Neural progenitor cell (in vitro differentiated cells): ENCODE measurements around the gene HDAC11. TPM values are rescaled to one million over a fixed set of nuclear protein-coding genes. Genes with fewer than 3 reads are reported as not detected.
A peak's percentile ranks its signal among the peaks of the same experiment; 100 is the strongest.

Source experiments
- DNase-seq: peaks from one replicate; pipeline ENCODE4 v3.0.0-alpha.2; 2016; ENCODE audit warnings: low spot score
- H2AFZ ChIP-seq: fragments of 200-600 bp; sonication (generic); replicated peaks from 2 replicates; pipeline ENCODE4 v1.6.1; 2016; ENCODE audit warnings: antibody characterized with exemption
- H3F3A ChIP-seq: fragments of 200-600 bp; sonication (generic); 2 replicates; pipeline ENCODE4 v1.6.1; 2016; ENCODE audit warnings: antibody characterized with exemption, low read depth
- H3K27ac ChIP-seq: fragments of 200-600 bp; sonication (generic); 2 replicates; pipeline ENCODE4 v1.5.1; 2016; ENCODE audit warnings: mild to moderate bottlenecking
- H3K27me3 ChIP-seq: fragments of 200-600 bp; sonication (generic); 2 replicates; pipeline ENCODE4 v1.6.1; 2016; ENCODE audit warnings: mild to moderate bottlenecking, moderate library complexity
- H3K36me3 ChIP-seq: fragments of 200-600 bp; sonication (generic); 2 replicates; pipeline ENCODE4 v1.5.1; 2016
- H3K4me1 ChIP-seq: fragments of 200-600 bp; sonication (generic); 2 replicates; pipeline ENCODE4 v1.6.1; 2016; ENCODE audit warnings: mixed run types
- H3K4me2 ChIP-seq: fragments of 200-600 bp; sonication (generic); 2 replicates; pipeline ENCODE4 v1.6.1; 2016
- H3K4me3 ChIP-seq: fragments of 200-600 bp; sonication (generic); 2 replicates; pipeline ENCODE4 v1.5.1; 2016
- H3K79me2 ChIP-seq: fragments of 200-600 bp; sonication (generic); 2 replicates; pipeline ENCODE4 v1.6.1; 2016; ENCODE audit warnings: low read depth
- H3K9ac ChIP-seq: fragments of 200-600 bp; sonication (generic); 2 replicates; pipeline ENCODE4 v1.6.1; 2016
- H3K9me3 ChIP-seq: fragments of 200-600 bp; sonication (generic); 2 replicates; pipeline ENCODE4 v1.5.1; 2016; ENCODE audit warnings: low read depth
- H4K20me1 ChIP-seq: fragments of 200-600 bp; sonication (generic); 2 replicates; pipeline ENCODE4 v1.6.1; 2016; ENCODE audit warnings: low read depth
- H3K27ac Mint-ChIP-seq: 3 replicates; pipeline ENCODE4 v1.8.0; 2021; ENCODE audit warnings: mixed read lengths
- H3K27me3 Mint-ChIP-seq: 2 replicates; pipeline ENCODE4 v1.8.0; 2022; ENCODE audit warnings: low read depth, mild to moderate bottlenecking, inconsistent platforms, moderate library complexity, mixed read lengths; ENCODE audit not compliant: insufficient read depth
- H3K36me3 Mint-ChIP-seq: 3 replicates; pipeline ENCODE4 v1.8.0; 2021; ENCODE audit warnings: mixed read lengths
- H3K4me1 Mint-ChIP-seq: 3 replicates; pipeline ENCODE4 v1.8.0; 2021; ENCODE audit warnings: mixed read lengths
- H3K4me3 Mint-ChIP-seq: 3 replicates; pipeline ENCODE4 v1.8.0; 2021; ENCODE audit warnings: mild to moderate bottlenecking, moderate library complexity, mixed read lengths
- H3K9me3 Mint-ChIP-seq: 3 replicates; pipeline ENCODE4 v1.8.0; 2020; ENCODE audit warnings: mixed read lengths
- CTCF ChIP-seq: fragments of 200-600 bp; sonication (generic); IDR thresholded peaks from 2 replicates; pipeline ENCODE4 v1.5.1; 2017; ENCODE audit warnings: antibody characterized with exemption, mild to moderate bottlenecking
- EZH2 ChIP-seq: fragments of 200-600 bp; sonication (generic); IDR thresholded peaks from 2 replicates; pipeline ENCODE4 v1.6.1; 2017; ENCODE audit warnings: antibody characterized with exemption, mild to moderate bottlenecking, moderate library complexity
- EZH2phosphoT487 ChIP-seq: fragments of 200-600 bp; sonication (generic); IDR thresholded peaks from 2 replicates; pipeline ENCODE4 v1.6.1; 2017; ENCODE audit warnings: antibody characterized with exemption
- total RNA-seq: library from RNA; depleted of rRNA; stranded (reverse); fragments of >200 nt; gene quantifications from 2 replicates; pipeline ENCODE4 v1.2.3, GENCODE V29; 2015; ENCODE audit warnings: low replicate concordance

HDAC11 gene
- total RNA-seq, 1 donor from 2014 or later, result 4.8 TPM

GRCh38 chr3:13466781-13467180 lies 13.3 kb upstream of the HDAC11 start:
- H3K4me1 Mint-ChIP-seq, result peaks cover 23% of the 10 kb centered on the region
- DNase-seq, result no peak
- H3K27ac Mint-ChIP-seq, result no peak overlapping the region
- Histone ChIP-seq H3K4me1 (no peaks in the 10 kb centered on the region), H3K9me3 (no peaks in the 10 kb centered on the region), H3K27me3 (peaks cover 8% of the 10 kb centered on the region), H3F3A (no peaks in the 10 kb centered on the region), H3K79me2 (no peaks in the 10 kb centered on the region), H3K4me2 (no peak overlapping the region), H3K36me3 (no peaks in the 10 kb centered on the region), H3K27ac (no peak overlapping the region), H3K4me3 (no peak overlapping the region), H4K20me1 (no peaks in the 10 kb centered on the region), H2AFZ (no peak overlapping the region), H3K9ac (no peak overlapping the region)
- no peak for TF ChIP-seq EZH2
- TF ChIP-seq EZH2phosphoT487, result no peak
- no peak for TF ChIP-seq CTCF
- H3K9me3 Mint-ChIP-seq, result no peaks in the 10 kb centered on the region
- no peaks in the 10 kb centered on the region for H3K36me3 Mint-ChIP-seq
- H3K4me3 Mint-ChIP-seq, result no peak overlapping the region
- peaks cover 5% of the 10 kb centered on the region for H3K27me3 Mint-ChIP-seq

GRCh38 chr3:13470894-13471574 lies 9.1 kb upstream of the HDAC11 start:
- no peak overlapping the region for H3K9ac ChIP-seq
- TF ChIP-seq EZH2 (no peak), CTCF (no peak), EZH2phosphoT487 (no peak)
- H4K20me1 ChIP-seq, result no peaks in the 10 kb centered on the region
- no peaks in the 10 kb centered on the region for H3F3A ChIP-seq
- H3K4me1 ChIP-seq, result no peaks in the 10 kb centered on the region
- H3K4me2 ChIP-seq, result no peak overlapping the region
- no peaks in the 10 kb centered on the region for H3K36me3 ChIP-seq
- H3K27me3 ChIP-seq, result peaks cover 8% of the 10 kb centered on the region
- H3K4me3 ChIP-seq, result no peak overlapping the region
- no peaks in the 10 kb centered on the region for H3K9me3 ChIP-seq
- H3K36me3 Mint-ChIP-seq, result no peaks in the 10 kb centered on the region
- H3K4me3 Mint-ChIP-seq, result no peak overlapping the region
- no peaks in the 10 kb centered on the region for H3K27me3 Mint-ChIP-seq
- H3K9me3 Mint-ChIP-seq, result no peaks in the 10 kb centered on the region
- H3K27ac Mint-ChIP-seq, result no peak overlapping the region
- H3K27ac ChIP-seq, result no peak overlapping the region
- H3K79me2 ChIP-seq, result no peaks in the 10 kb centered on the region
- peaks cover 30% of the 10 kb centered on the region for H3K4me1 Mint-ChIP-seq
- H2AFZ ChIP-seq, result peak overlapping the region; percentile 15
- no peak for DNase-seq

GRCh38 chr3:13472286-13472685 lies 7.8 kb upstream of the HDAC11 start:
- H3F3A ChIP-seq, result no peaks in the 10 kb centered on the region
- H2AFZ ChIP-seq, result no peak overlapping the region
- no peak overlapping the region for H3K27ac ChIP-seq
- H3K9ac ChIP-seq, result no peak overlapping the region
- H3K79me2 ChIP-seq, result no peaks in the 10 kb centered on the region
- no peak overlapping the region for H3K4me3 ChIP-seq
- peaks cover 8% of the 10 kb centered on the region for H3K27me3 ChIP-seq
- no peak for DNase-seq
- H3K9me3 ChIP-seq, result no peaks in the 10 kb centered on the region
- H3K36me3 ChIP-seq, result no peaks in the 10 kb centered on the region
- no peak overlapping the region for H3K27ac Mint-ChIP-seq
- no peak overlapping the region for H3K4me2 ChIP-seq
- no peak overlapping the region for H3K4me3 Mint-ChIP-seq
- TF ChIP-seq CTCF, result no peak
- no peak for TF ChIP-seq EZH2phosphoT487
- TF ChIP-seq EZH2, result no peak
- peaks cover 2% of the 10 kb centered on the region for H3K27me3 Mint-ChIP-seq
- no peaks in the 10 kb centered on the region for H3K36me3 Mint-ChIP-seq
- no peaks in the 10 kb centered on the region for H4K20me1 ChIP-seq
- no peaks in the 10 kb centered on the region for H3K9me3 Mint-ChIP-seq
- peaks cover 24% of the 10 kb centered on the region for H3K4me1 Mint-ChIP-seq
- no peaks in the 10 kb centered on the region for H3K4me1 ChIP-seq
